GM23338 (cell line): ENCODE data around the gene CASQ1. TPM values are rescaled to one million over a fixed set of nuclear protein-coding genes. Genes with fewer than 3 reads are reported as not detected.

Source experiments
- ATAC-seq: fragments of 200-7000 bp; cut with Tn5 transposase; 3 replicates; pipeline ENCODE4 v1.9.1; 2020
- DNase-seq: peaks from one replicate; pipeline ENCODE4 v3.0.0-alpha.2; 2015; ENCODE audit warnings: low spot score
- H2AFZ ChIP-seq: fragments of 200-600 bp; sonication (generic); 2 replicates; pipeline ENCODE4 v1.8.0; 2016; ENCODE audit warnings: antibody characterized with exemption, mild to moderate bottlenecking, moderate library complexity
- H3F3A ChIP-seq: fragments of 200-600 bp; sonication (generic); replicated peaks from 2 replicates; pipeline ENCODE4 v1.8.0; 2017; ENCODE audit warnings: antibody characterized with exemption, mixed run types, low read depth
- H3K27ac ChIP-seq: fragments of 200-600 bp; sonication (generic); 2 replicates; pipeline ENCODE4 v1.6.1; 2016; ENCODE audit warnings: low read depth
- H3K27me3 ChIP-seq: fragments of 200-600 bp; sonication (generic); 2 replicates; pipeline ENCODE4 v1.8.0; 2016; ENCODE audit warnings: mild to moderate bottlenecking, mixed run types, moderate library complexity; ENCODE audit not compliant: insufficient read depth
- H3K36me3 ChIP-seq: fragments of 200-600 bp; sonication (generic); 2 replicates; pipeline ENCODE4 v1.8.0; 2016; ENCODE audit warnings: mild to moderate bottlenecking; ENCODE audit not compliant: insufficient read depth
- H3K4me1 ChIP-seq: fragments of 200-600 bp; sonication (generic); 2 replicates; pipeline ENCODE4 v1.8.0; 2016; ENCODE audit warnings: mild to moderate bottlenecking, moderate library complexity; ENCODE audit not compliant: insufficient read depth
- H3K4me2 ChIP-seq: fragments of 200-600 bp; sonication (generic); 2 replicates; pipeline ENCODE4 v1.7.1; 2017; ENCODE audit warnings: mixed run types
- H3K4me3 ChIP-seq: fragments of 200-600 bp; sonication (generic); 2 replicates; pipeline ENCODE4 v1.6.1; 2016; ENCODE audit warnings: mixed run types
- H3K79me2 ChIP-seq: fragments of 200-600 bp; sonication (generic); replicated peaks from 2 replicates; pipeline ENCODE4 v1.8.0; 2017; ENCODE audit warnings: mild to moderate bottlenecking; ENCODE audit not compliant: insufficient read depth
- H3K9me2 ChIP-seq: fragments of 200-600 bp; sonication (generic); 2 replicates; pipeline ENCODE4 v1.8.0; 2017; ENCODE audit not compliant: insufficient read depth
- H4K20me1 ChIP-seq: fragments of 200-600 bp; sonication (generic); replicated peaks from 2 replicates; pipeline ENCODE4 v1.8.0; 2017; ENCODE audit warnings: mild to moderate bottlenecking; ENCODE audit not compliant: insufficient read depth
- H3K27ac Mint-ChIP-seq: 2 replicates; pipeline ENCODE4 v1.8.0; 2020; ENCODE audit warnings: inconsistent platforms, mild to moderate bottlenecking, moderate library complexity, mixed read lengths
- H3K27me3 Mint-ChIP-seq: 3 replicates; pipeline ENCODE4 v1.8.0; 2022; ENCODE audit warnings: low read depth, mild to moderate bottlenecking, moderate library complexity, mixed read lengths, inconsistent platforms; ENCODE audit not compliant: insufficient read depth, poor library complexity
- H3K36me3 Mint-ChIP-seq: 3 replicates; pipeline ENCODE4 v1.8.0; 2021; ENCODE audit warnings: low read depth, mild to moderate bottlenecking, inconsistent platforms, moderate library complexity, mixed read lengths
- H3K4me1 Mint-ChIP-seq: 3 replicates; pipeline ENCODE4 v1.8.0; 2020; ENCODE audit warnings: mild to moderate bottlenecking, inconsistent platforms, mixed read lengths
- H3K4me3 Mint-ChIP-seq: 3 replicates; pipeline ENCODE4 v1.8.0; 2021; ENCODE audit warnings: moderate library complexity, mild to moderate bottlenecking, inconsistent platforms, mixed read lengths
- H3K9me3 Mint-ChIP-seq: 3 replicates; pipeline ENCODE4 v1.8.0; 2020; ENCODE audit warnings: moderate library complexity, mild to moderate bottlenecking, inconsistent platforms, mixed read lengths
- CREB1 ChIP-seq: fragments of 250-450 bp; sonication (Bioruptor Pico); IDR thresholded peaks from 2 replicates; pipeline ENCODE4 v1.5.0; 2020; ENCODE audit warnings: low read depth, mild to moderate bottlenecking, moderate library complexity
- CTCF ChIP-seq, 2 experiments: fragments of 200-600 bp in 1 of 2; sonication (generic) in 1 of 2; conservative IDR thresholded peaks; 2 replicates each; pipeline versions ENCODE4 v1.5.1 to v1.6.1; 2016 to 2017; ENCODE audit warnings: antibody characterized with exemption in 2 of 2, low read depth in 2 of 2, mild to moderate bottlenecking in 2 of 2, moderate library complexity in 1 of 2
- EZH2 ChIP-seq: fragments of 200-600 bp; sonication (generic); IDR thresholded peaks from one replicate; pipeline ENCODE4 v1.8.0; 2017; ENCODE audit warnings: antibody characterized with exemption, mild to moderate bottlenecking, low read depth; ENCODE audit not compliant: unreplicated experiment
- EZH2phosphoT487 ChIP-seq: fragments of 200-600 bp; sonication (generic); IDR thresholded peaks from one replicate; pipeline ENCODE4 v1.8.1; 2018; ENCODE audit warnings: antibody characterized with exemption; ENCODE audit not compliant: unreplicated experiment
- JUNB ChIP-seq: IDR thresholded peaks from one replicate; pipeline ENCODE4 v1.6.1; 2016; ENCODE audit warnings: antibody characterized with exemption; ENCODE audit not compliant: unreplicated experiment
- NANOG ChIP-seq: IDR thresholded peaks from 2 replicates; pipeline ENCODE4 v1.6.1; 2016; ENCODE audit warnings: antibody characterized with exemption, borderline replicate concordance
- POLR2AphosphoS5 ChIP-seq: IDR thresholded peaks from 2 replicates; pipeline ENCODE4 v1.6.1; 2016; ENCODE audit warnings: antibody characterized with exemption, low read depth
- STAT1 ChIP-seq: IDR thresholded peaks from one replicate; pipeline ENCODE4 v1.6.1; 2016; ENCODE audit warnings: antibody characterized with exemption; ENCODE audit not compliant: unreplicated experiment
- ZNF114 ChIP-seq: fragments of 250-450 bp; sonication (Bioruptor Pico); IDR thresholded peaks from 2 replicates; pipeline ENCODE4 v1.5.0; 2020; ENCODE audit warnings: mild to moderate bottlenecking, moderate library complexity
- ZNF331 ChIP-seq: fragments of 250-450 bp; sonication (Bioruptor Pico); IDR thresholded peaks from 2 replicates; pipeline ENCODE4 v1.5.0; 2020; ENCODE audit warnings: low read depth, mild to moderate bottlenecking, moderate library complexity
- polyA plus RNA-seq: library from polyadenylated mRNA; unstranded; fragments of >200 nt; fragmentation: Nextera tagmentation; extraction: Ambion mirVana; gene quantifications from 2 replicates; pipeline ENCODE4 v1.2.1, GENCODE V29; 2016
- total RNA-seq: library from RNA; depleted of rRNA; stranded (reverse); fragments of >200 nt; shearing (Covaris generic); gene quantifications from 2 replicates; pipeline ENCODE4 v1.2.3, GENCODE V29; 2014
- TF ChIP-seq, protein P1 (sequence below): IDR thresholded peaks from 2 replicates; pipeline ENCODE4 v1.6.1; 2016; ENCODE audit warnings: antibody characterized with exemption
- TF ChIP-seq, protein P2 (sequence below): fragments of 250-450 bp; sonication (Bioruptor Pico); IDR thresholded peaks from 2 replicates; pipeline ENCODE4 v1.5.0; 2020; ENCODE audit warnings: mild to moderate bottlenecking, moderate library complexity
- TF ChIP-seq, protein P3 (sequence below): IDR thresholded peaks from one replicate; pipeline ENCODE4 v1.6.1; 2018; ENCODE audit warnings: antibody characterized with exemption; ENCODE audit not compliant: unreplicated experiment

Gene CASQ1
- total and polyA plus RNA-seq, 2 experiments from 2014 or later = 1.1 to 2.8 TPM

DNA sequence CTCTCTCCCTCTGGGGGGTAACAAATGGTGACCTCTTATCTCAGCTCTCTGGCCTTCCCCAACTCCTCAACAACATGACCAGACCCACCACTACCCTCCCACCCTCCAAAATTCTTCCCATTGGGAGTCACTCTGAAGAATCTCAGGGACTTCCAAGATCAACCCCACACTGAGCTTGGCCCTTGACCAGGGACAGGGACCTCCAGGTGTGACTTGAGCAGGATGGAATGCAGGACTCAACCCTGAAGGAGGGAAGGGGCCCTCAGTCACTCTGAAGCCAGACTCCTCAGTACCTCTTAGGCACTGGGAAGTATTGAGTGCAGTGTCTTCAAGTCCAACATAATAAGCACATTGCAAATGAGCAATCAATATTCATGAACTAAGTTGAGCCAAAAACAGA, 1.9 kb downstream of the CASQ1 start:
- no peaks in the 10 kb centered on the region for H4K20me1 ChIP-seq
- Mint-ChIP-seq H3K27me3 (no peaks in the 10 kb centered on the region), H3K4me3 (no peak overlapping the region), H3K9me3 (no peaks in the 10 kb centered on the region), H3K27ac (no peak overlapping the region), H3K36me3 (no peaks in the 10 kb centered on the region; the same call in 2 of the 3 replicates), H3K4me1 (peaks cover 13% of the 10 kb centered on the region)
- peak overlapping the region; percentile 55; the same call in 1 of the 2 replicates for H3K4me2 ChIP-seq
- DNase-seq (no peak), ATAC-seq (no peak)
- no peak overlapping the region for H3K4me3 ChIP-seq
- H3K27ac ChIP-seq = no peak overlapping the region
- no peaks in the 10 kb centered on the region for H3K27me3 ChIP-seq
- TF ChIP-seq, protein P1, sequence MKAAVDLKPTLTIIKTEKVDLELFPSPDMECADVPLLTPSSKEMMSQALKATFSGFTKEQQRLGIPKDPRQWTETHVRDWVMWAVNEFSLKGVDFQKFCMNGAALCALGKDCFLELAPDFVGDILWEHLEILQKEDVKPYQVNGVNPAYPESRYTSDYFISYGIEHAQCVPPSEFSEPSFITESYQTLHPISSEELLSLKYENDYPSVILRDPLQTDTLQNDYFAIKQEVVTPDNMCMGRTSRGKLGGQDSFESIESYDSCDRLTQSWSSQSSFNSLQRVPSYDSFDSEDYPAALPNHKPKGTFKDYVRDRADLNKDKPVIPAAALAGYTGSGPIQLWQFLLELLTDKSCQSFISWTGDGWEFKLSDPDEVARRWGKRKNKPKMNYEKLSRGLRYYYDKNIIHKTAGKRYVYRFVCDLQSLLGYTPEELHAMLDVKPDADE = no peak
- TF ChIP-seq JUNB (no peak), ZNF331 (CRISPR knock-in tag) (no peak), CTCF (conservative IDR thresholded peaks at IDR 0.05; ENCODE audit: low read depth in 2 of 2) (no peak), ZNF114 (CRISPR knock-in tag) (no peak), NANOG (no peak), CREB1 (CRISPR knock-in tag) (no peak), EZH2phosphoT487 (no peak), STAT1 (no peak), EZH2 (no peak), POLR2AphosphoS5 (no peak)
- TF ChIP-seq, protein P2, sequence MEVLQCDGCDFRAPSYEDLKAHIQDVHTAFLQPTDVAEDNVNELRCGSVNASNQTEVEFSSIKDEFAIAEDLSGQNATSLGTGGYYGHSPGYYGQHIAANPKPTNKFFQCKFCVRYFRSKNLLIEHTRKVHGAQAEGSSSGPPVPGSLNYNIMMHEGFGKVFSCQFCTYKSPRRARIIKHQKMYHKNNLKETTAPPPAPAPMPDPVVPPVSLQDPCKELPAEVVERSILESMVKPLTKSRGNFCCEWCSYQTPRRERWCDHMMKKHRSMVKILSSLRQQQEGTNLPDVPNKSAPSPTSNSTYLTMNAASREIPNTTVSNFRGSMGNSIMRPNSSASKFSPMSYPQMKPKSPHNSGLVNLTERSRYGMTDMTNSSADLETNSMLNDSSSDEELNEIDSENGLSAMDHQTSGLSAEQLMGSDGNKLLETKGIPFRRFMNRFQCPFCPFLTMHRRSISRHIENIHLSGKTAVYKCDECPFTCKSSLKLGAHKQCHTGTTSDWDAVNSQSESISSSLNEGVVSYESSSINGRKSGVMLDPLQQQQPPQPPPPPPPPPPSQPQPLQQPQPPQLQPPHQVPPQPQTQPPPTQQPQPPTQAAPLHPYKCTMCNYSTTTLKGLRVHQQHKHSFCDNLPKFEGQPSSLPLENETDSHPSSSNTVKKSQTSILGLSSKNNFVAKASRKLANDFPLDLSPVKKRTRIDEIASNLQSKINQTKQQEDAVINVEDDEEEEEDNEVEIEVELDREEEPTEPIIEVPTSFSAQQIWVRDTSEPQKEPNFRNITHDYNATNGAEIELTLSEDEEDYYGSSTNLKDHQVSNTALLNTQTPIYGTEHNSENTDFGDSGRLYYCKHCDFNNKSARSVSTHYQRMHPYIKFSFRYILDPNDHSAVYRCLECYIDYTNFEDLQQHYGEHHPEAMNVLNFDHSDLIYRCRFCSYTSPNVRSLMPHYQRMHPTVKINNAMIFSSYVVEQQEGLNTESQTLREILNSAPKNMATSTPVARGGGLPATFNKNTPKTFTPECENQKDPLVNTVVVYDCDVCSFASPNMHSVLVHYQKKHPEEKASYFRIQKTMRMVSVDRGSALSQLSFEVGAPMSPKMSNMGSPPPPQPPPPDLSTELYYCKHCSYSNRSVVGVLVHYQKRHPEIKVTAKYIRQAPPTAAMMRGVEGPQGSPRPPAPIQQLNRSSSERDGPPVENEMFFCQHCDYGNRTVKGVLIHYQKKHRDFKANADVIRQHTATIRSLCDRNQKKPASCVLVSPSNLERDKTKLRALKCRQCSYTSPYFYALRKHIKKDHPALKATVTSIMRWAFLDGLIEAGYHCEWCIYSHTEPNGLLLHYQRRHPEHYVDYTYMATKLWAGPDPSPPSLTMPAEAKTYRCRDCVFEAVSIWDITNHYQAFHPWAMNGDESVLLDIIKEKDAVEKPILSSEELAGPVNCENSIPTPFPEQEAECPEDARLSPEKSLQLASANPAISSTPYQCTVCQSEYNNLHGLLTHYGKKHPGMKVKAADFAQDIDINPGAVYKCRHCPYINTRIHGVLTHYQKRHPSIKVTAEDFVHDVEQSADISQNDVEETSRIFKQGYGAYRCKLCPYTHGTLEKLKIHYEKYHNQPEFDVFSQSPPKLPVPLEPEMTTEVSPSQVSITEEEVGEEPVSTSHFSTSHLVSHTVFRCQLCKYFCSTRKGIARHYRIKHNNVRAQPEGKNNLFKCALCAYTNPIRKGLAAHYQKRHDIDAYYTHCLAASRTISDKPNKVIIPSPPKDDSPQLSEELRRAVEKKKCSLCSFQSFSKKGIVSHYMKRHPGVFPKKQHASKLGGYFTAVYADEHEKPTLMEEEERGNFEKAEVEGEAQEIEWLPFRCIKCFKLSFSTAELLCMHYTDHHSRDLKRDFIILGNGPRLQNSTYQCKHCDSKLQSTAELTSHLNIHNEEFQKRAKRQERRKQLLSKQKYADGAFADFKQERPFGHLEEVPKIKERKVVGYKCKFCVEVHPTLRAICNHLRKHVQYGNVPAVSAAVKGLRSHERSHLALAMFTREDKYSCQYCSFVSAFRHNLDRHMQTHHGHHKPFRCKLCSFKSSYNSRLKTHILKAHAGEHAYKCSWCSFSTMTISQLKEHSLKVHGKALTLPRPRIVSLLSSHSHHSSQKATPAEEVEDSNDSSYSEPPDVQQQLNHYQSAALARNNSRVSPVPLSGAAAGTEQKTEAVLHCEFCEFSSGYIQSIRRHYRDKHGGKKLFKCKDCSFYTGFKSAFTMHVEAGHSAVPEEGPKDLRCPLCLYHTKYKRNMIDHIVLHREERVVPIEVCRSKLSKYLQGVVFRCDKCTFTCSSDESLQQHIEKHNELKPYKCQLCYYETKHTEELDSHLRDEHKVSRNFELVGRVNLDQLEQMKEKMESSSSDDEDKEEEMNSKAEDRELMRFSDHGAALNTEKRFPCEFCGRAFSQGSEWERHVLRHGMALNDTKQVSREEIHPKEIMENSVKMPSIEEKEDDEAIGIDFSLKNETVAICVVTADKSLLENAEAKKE = no peak
- TF ChIP-seq, protein P3, sequence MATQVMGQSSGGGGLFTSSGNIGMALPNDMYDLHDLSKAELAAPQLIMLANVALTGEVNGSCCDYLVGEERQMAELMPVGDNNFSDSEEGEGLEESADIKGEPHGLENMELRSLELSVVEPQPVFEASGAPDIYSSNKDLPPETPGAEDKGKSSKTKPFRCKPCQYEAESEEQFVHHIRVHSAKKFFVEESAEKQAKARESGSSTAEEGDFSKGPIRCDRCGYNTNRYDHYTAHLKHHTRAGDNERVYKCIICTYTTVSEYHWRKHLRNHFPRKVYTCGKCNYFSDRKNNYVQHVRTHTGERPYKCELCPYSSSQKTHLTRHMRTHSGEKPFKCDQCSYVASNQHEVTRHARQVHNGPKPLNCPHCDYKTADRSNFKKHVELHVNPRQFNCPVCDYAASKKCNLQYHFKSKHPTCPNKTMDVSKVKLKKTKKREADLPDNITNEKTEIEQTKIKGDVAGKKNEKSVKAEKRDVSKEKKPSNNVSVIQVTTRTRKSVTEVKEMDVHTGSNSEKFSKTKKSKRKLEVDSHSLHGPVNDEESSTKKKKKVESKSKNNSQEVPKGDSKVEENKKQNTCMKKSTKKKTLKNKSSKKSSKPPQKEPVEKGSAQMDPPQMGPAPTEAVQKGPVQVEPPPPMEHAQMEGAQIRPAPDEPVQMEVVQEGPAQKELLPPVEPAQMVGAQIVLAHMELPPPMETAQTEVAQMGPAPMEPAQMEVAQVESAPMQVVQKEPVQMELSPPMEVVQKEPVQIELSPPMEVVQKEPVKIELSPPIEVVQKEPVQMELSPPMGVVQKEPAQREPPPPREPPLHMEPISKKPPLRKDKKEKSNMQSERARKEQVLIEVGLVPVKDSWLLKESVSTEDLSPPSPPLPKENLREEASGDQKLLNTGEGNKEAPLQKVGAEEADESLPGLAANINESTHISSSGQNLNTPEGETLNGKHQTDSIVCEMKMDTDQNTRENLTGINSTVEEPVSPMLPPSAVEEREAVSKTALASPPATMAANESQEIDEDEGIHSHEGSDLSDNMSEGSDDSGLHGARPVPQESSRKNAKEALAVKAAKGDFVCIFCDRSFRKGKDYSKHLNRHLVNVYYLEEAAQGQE = no peak
- H3F3A ChIP-seq = 0 out of 2 replicates have a peak, but pooled peaks cover 9% of the 10 kb centered on the region
- H3K36me3 ChIP-seq = no peaks in the 10 kb centered on the region
- peaks cover 9% of the 10 kb centered on the region for H3K9me2 ChIP-seq
- H3K79me2 ChIP-seq = no peaks in the 10 kb centered on the region
- H2AFZ ChIP-seq = peak overlapping the region; percentile 61; the same call in 1 of the 2 replicates
- peaks cover 29% of the 10 kb centered on the region for H3K4me1 ChIP-seq
